ENCODE measurements around the gene HIRIP3. TPM values are rescaled to one million over a fixed set of nuclear protein-coding genes. Genes with fewer than 3 reads are reported as not detected.

HIRIP3 gene
- polyA plus RNA-seq, 2 of the 4 experiments (the other 2 are of a cell fraction), result 11.5 to 16.7 TPM

DNA sequence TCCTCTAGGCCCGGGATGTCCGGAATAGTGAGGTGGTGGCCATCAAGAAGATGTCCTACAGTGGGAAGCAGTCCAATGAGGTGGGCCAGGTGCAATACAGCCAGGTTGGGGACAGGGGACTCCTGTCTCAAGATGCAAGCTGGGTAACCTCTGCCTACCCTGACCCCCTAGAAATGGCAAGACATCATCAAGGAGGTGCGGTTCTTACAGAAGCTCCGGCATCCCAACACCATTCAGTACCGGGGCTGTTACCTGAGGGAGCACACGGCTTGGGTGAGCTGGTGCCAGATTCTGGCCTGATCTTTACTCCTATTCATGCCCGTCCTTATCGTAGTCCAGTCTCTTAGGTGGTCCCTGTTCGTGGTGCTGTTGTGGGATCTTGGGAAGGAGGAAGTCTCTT lies 17.3 kb downstream of the HIRIP3 start:
- DNase-seq (ENCODE audit: low read depth in 1 of 2, low spot score in 1 of 2) (no peak), FAIRE-seq (no peak), ATAC-seq (no peak)
- WGBS (ENCODE audit: missing lambda C conversion rate), result 96% methylated on average over 9 of the region's 9 CpGs
- H3K4me1 ChIP-seq, result peaks cover 19% of the 10 kb centered on the region
- no peak overlapping the region for H3K4me2 ChIP-seq
- ChIA-PET CTCF (interaction anchor here (0.6 to 1.4 kb wide), 7 partner anchors 19 to 277 kb away, joined by 3 to 4 read pairs (median 3); partner anchors contain the start of genes CDIPT and SEZ6L2), POLR2A (no interaction called here)
- H3K27ac ChIP-seq, result no peak overlapping the region
- peaks cover 1% of the 10 kb centered on the region; the same call in 1 of the 3 replicates for H3K9me3 ChIP-seq
- no peak overlapping the region for H3K4me3 ChIP-seq
- no peak for TF ChIP-seq CBX8 (IDR thresholded peaks at IDR 0.05)
- no peak for TF ChIP-seq NR3C1 (IDR thresholded peaks at IDR 0.05)
- TF ChIP-seq, protein P1, sequence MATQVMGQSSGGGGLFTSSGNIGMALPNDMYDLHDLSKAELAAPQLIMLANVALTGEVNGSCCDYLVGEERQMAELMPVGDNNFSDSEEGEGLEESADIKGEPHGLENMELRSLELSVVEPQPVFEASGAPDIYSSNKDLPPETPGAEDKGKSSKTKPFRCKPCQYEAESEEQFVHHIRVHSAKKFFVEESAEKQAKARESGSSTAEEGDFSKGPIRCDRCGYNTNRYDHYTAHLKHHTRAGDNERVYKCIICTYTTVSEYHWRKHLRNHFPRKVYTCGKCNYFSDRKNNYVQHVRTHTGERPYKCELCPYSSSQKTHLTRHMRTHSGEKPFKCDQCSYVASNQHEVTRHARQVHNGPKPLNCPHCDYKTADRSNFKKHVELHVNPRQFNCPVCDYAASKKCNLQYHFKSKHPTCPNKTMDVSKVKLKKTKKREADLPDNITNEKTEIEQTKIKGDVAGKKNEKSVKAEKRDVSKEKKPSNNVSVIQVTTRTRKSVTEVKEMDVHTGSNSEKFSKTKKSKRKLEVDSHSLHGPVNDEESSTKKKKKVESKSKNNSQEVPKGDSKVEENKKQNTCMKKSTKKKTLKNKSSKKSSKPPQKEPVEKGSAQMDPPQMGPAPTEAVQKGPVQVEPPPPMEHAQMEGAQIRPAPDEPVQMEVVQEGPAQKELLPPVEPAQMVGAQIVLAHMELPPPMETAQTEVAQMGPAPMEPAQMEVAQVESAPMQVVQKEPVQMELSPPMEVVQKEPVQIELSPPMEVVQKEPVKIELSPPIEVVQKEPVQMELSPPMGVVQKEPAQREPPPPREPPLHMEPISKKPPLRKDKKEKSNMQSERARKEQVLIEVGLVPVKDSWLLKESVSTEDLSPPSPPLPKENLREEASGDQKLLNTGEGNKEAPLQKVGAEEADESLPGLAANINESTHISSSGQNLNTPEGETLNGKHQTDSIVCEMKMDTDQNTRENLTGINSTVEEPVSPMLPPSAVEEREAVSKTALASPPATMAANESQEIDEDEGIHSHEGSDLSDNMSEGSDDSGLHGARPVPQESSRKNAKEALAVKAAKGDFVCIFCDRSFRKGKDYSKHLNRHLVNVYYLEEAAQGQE (IDR thresholded peaks at IDR 0.05), result no peak
- TF ChIP-seq, protein P2, sequence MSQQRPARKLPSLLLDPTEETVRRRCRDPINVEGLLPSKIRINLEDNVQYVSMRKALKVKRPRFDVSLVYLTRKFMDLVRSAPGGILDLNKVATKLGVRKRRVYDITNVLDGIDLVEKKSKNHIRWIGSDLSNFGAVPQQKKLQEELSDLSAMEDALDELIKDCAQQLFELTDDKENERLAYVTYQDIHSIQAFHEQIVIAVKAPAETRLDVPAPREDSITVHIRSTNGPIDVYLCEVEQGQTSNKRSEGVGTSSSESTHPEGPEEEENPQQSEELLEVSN (IDR thresholded peaks at IDR 0.05; ENCODE audit: borderline replicate concordance, low read depth), result no peak
- no peak for TF ChIP-seq TP53 (CRISPR knock-in tag; IDR thresholded peaks at IDR 0.05)
- TF ChIP-seq POLR2AphosphoS2 (conservative IDR thresholded peaks at IDR 0.05; ENCODE audit: low read length), result no peak
- TF ChIP-seq RCOR1 (IDR thresholded peaks at IDR 0.05; ENCODE audit: low read depth, low read length), result no peak
- no peak for TF ChIP-seq KDM1A (IDR thresholded peaks at IDR 0.05; ENCODE audit: low read depth)
- TF ChIP-seq FOXS1 (CRISPR knock-in tag; IDR thresholded peaks at IDR 0.05), result no peak
- no peak for TF ChIP-seq HDAC2 (IDR thresholded peaks at IDR 0.05)
- no peak for TF ChIP-seq POLR2A (IDR thresholded peaks at IDR 0.05; ENCODE audit: low read length)
- TF ChIP-seq SREBF2 (IDR thresholded peaks at IDR 0.05), result no peak
- TF ChIP-seq ZFP36 (IDR thresholded peaks at IDR 0.05; ENCODE audit: borderline replicate concordance, partially characterized antibody), result no peak
- TF ChIP-seq, protein P3, sequence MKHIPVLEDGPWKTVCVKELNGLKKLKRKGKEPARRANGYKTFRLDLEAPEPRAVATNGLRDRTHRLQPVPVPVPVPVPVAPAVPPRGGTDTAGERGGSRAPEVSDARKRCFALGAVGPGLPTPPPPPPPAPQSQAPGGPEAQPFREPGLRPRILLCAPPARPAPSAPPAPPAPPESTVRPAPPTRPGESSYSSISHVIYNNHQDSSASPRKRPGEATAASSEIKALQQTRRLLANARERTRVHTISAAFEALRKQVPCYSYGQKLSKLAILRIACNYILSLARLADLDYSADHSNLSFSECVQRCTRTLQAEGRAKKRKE (CRISPR knock-in tag; IDR thresholded peaks at IDR 0.05; ENCODE audit: low read depth), result no peak
- TF ChIP-seq, protein P4, sequence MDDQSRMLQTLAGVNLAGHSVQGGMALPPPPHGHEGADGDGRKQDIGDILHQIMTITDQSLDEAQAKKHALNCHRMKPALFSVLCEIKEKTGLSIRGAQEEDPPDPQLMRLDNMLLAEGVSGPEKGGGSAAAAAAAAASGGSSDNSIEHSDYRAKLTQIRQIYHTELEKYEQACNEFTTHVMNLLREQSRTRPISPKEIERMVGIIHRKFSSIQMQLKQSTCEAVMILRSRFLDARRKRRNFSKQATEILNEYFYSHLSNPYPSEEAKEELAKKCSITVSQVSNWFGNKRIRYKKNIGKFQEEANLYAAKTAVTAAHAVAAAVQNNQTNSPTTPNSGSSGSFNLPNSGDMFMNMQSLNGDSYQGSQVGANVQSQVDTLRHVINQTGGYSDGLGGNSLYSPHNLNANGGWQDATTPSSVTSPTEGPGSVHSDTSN (IDR thresholded peaks at IDR 0.05), result no peak
- no peak for TF ChIP-seq ZNF302 (CRISPR knock-in tag; IDR thresholded peaks at IDR 0.05)
- TF ChIP-seq CHD4 (IDR thresholded peaks at IDR 0.05; ENCODE audit: borderline replicate concordance), result no peak
- no peak for TF ChIP-seq GATA3 (IDR thresholded peaks at IDR 0.05; ENCODE audit: borderline replicate concordance)

DNA sequence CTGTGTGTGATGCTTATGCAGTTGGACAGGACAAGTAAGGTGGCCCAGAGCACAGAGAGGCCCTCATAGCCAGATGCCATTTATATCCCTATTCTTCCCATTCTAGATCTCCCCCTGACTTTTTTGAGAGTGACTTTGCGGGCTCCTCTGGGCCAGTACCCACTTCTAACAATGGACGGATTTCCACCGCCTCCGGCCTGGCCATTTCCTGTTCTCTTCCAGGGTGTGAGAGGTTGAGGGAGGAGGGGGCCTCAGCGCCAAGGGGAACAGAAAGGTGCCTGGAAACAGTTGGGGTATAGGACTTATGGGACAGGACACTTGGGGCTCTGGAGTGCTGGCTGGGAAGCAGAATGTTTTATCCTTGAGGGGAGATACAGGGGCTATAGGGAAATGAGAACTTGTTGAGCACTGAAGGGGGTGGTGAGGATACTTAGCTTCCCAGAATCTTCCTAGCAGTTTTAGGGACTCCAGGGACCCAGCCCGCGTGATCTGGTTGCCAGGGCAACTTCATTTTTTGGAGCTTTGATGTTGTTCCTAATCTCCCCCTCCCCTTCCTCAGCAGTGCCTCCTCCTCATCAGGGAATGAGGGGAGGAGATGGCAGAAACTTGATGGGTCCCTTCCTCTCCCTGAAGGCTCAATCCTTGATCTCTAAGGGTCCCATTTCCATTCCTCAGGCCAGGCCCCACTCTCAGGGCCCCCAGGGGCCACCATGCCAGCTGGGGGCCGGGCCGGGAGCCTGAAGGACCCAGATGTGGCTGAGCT lies 18.2 kb downstream of the HIRIP3 start:
- FAIRE-seq (no peak), DNase-seq (ENCODE audit: low read depth in 1 of 2, low spot score in 1 of 2) (no peak), ATAC-seq (no peak)
- H3K27ac ChIP-seq, result no peak overlapping the region
- H3K4me1 ChIP-seq, result peaks cover 19% of the 10 kb centered on the region
- peaks cover 4% of the 10 kb centered on the region; the same call in 1 of the 3 replicates for H3K9me3 ChIP-seq
- 94% methylated on average over 8 of the region's 9 CpGs for WGBS (ENCODE audit: missing lambda C conversion rate)
- CTCF ChIA-PET, result interaction anchor here (1.1 to 1.7 kb wide), 4 partner anchors 16 to 78 kb away, joined by 3 to 7 read pairs (median 4); partner anchors contain the start of gene SEZ6L2
- TF ChIP-seq, protein P5, sequence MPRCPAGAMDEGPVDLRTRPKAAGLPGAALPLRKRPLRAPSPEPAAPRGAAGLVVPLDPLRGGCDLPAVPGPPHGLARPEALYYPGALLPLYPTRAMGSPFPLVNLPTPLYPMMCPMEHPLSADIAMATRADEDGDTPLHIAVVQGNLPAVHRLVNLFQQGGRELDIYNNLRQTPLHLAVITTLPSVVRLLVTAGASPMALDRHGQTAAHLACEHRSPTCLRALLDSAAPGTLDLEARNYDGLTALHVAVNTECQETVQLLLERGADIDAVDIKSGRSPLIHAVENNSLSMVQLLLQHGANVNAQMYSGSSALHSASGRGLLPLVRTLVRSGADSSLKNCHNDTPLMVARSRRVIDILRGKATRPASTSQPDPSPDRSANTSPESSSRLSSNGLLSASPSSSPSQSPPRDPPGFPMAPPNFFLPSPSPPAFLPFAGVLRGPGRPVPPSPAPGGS (IDR thresholded peaks at IDR 0.05), result no peak
- TF ChIP-seq TFCP2L1 (CRISPR knock-in tag; IDR thresholded peaks at IDR 0.05), result no peak
- no peak for TF ChIP-seq CBX8 (IDR thresholded peaks at IDR 0.05)
- TF ChIP-seq ZNF302 (CRISPR knock-in tag; IDR thresholded peaks at IDR 0.05), result no peak
- TF ChIP-seq EP300 (IDR thresholded peaks at IDR 0.05), result no peak
- no peak for TF ChIP-seq BHLHE40 (IDR thresholded peaks at IDR 0.05; ENCODE audit: low read depth, low read length)
- TF ChIP-seq, protein P6, sequence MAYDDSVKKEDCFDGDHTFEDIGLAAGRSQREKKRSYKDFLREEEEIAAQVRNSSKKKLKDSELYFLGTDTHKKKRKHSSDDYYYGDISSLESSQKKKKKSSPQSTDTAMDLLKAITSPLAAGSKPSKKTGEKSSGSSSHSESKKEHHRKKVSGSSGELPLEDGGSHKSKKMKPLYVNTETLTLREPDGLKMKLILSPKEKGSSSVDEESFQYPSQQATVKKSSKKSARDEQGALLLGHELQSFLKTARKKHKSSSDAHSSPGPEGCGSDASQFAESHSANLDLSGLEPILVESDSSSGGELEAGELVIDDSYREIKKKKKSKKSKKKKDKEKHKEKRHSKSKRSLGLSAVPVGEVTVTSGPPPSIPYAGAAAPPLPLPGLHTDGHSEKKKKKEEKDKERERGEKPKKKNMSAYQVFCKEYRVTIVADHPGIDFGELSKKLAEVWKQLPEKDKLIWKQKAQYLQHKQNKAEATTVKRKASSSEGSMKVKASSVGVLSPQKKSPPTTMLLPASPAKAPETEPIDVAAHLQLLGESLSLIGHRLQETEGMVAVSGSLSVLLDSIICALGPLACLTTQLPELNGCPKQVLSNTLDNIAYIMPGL (CRISPR knock-in tag; IDR thresholded peaks at IDR 0.05; ENCODE audit: borderline replicate concordance), result no peak
- TF ChIP-seq, protein P1 (IDR thresholded peaks at IDR 0.05), result no peak
- H3K4me2 ChIP-seq, result no peak overlapping the region; the same call in 2 of the 3 replicates
- POLR2A ChIA-PET, result no interaction called here
- no peak overlapping the region for H3K4me3 ChIP-seq
